SK-N-SH (cell line): Measurements from ENCODE around the gene TERF2IP. TPM values are rescaled to one million over a fixed set of nuclear protein-coding genes. Genes with fewer than 3 reads are reported as not detected.

ENCODE experiments used
- CTCF ChIA-PET: fragments of 300-600, 350-600 bp; formaldehyde crosslinking; extraction: SDS; loops from one replicate; lab custom pipeline; 2021; lab: Yijun Ruan, JAX
- POLR2A ChIA-PET: fragments of 350-600 bp; sonication (Branson Sonifier 250); formaldehyde crosslinking; extraction: SDS; loops from one replicate; lab custom pipeline; 2020; ENCODE audit warnings: antibody characterized with exemption, inconsistent platforms; lab: Yijun Ruan, JAX
- DNase-seq: peaks from one replicate; pipeline ENCODE4 v3.0.0; 2012
- H2AFZ ChIP-seq: fragments of 200-600 bp; sonication (generic); 2 replicates; pipeline ENCODE4 v1.8.1; 2016; ENCODE audit warnings: antibody characterized with exemption, mild to moderate bottlenecking, low read depth
- H3F3A ChIP-seq: fragments of 200-600 bp; sonication (generic); replicated peaks from 2 replicates; pipeline ENCODE3; 2016; ENCODE audit warnings: antibody characterized with exemption, mild to moderate bottlenecking; ENCODE audit not compliant: insufficient read depth
- H3K27ac ChIP-seq, 2 experiments: fragments of 200-500 bp in 1 of 2; fragments of 200-600 bp in 1 of 2; sonication (Bioruptor generic) in 1 of 2; sonication (generic), shearing (Covaris generic) in 1 of 2; 2 replicates each; pipeline versions ENCODE4 v1.5.1 to v1.6.1; 2014 to 2016; ENCODE audit warnings: low read depth in 2 of 2, inconsistent platforms in 1 of 2, low read length in 1 of 2, mild to moderate bottlenecking in 1 of 2, mixed read lengths in 1 of 2
- H3K27me3 ChIP-seq: fragments of 200-600 bp; sonication (generic), shearing (Covaris generic); 2 replicates; pipeline ENCODE4 v1.6.1; 2016; ENCODE audit warnings: mixed run types; ENCODE audit not compliant: insufficient read depth
- H3K36me3 ChIP-seq, 2 experiments: fragments of 200-500 bp in 1 of 2; fragments of 200-600 bp in 1 of 2; sonication (Bioruptor generic) in 1 of 2; sonication (generic) in 1 of 2; replicated peaks in 1 of 2; 2 replicates each; pipeline versions ENCODE3 to v1.5.1; 2014 to 2016; ENCODE audit warnings: low read length in 1 of 2, mild to moderate bottlenecking in 1 of 2; ENCODE audit not compliant: insufficient read depth in 2 of 2, control insufficient read depth in 1 of 2
- H3K4me1 ChIP-seq, 2 experiments: fragments of 200-500 bp in 1 of 2; fragments of 200-600 bp in 1 of 2; sonication (Bioruptor generic) in 1 of 2; sonication (generic), shearing (Covaris generic) in 1 of 2; 2 replicates each; pipeline versions ENCODE4 v1.5.1 to v1.6.1; 2014 to 2016; ENCODE audit warnings: low read depth in 1 of 2, low read length in 1 of 2, mixed run types in 1 of 2; ENCODE audit not compliant: insufficient read depth in 2 of 2, control insufficient read depth in 1 of 2
- H3K4me2 ChIP-seq: fragments of 200-600 bp; sonication (generic), shearing (Covaris generic); 2 replicates; pipeline ENCODE4 v1.6.1; 2017; ENCODE audit warnings: mixed run types
- H3K4me3 ChIP-seq, 2 experiments: fragments of 200-500 bp in 1 of 2; fragments of 200-600 bp in 1 of 2; sonication (Bioruptor generic) in 1 of 2; sonication (generic), shearing (Covaris generic) in 1 of 2; 2 replicates each; pipeline versions ENCODE4 v1.5.1 to v1.8.1; 2014 to 2016; ENCODE audit warnings: low read depth in 2 of 2, inconsistent platforms in 1 of 2, low read length in 1 of 2, mild to moderate bottlenecking in 1 of 2, mixed read lengths in 1 of 2, moderate library complexity in 1 of 2
- H3K79me2 ChIP-seq: fragments of 200-600 bp; sonication (generic); 2 replicates; pipeline ENCODE4 v1.8.1; 2017; ENCODE audit warnings: mild to moderate bottlenecking; ENCODE audit not compliant: insufficient read depth
- H3K9ac ChIP-seq: fragments of 200-600 bp; sonication (generic); 2 replicates; pipeline ENCODE4 v1.6.1; 2017; ENCODE audit warnings: mixed run types
- H3K9me2 ChIP-seq: fragments of 200-600 bp; sonication (generic); 2 replicates; pipeline ENCODE4 v1.6.1; 2017; ENCODE audit warnings: mixed run types
- H3K9me3 ChIP-seq: fragments of 200-600 bp; sonication (generic); 2 replicates; pipeline ENCODE4 v1.6.1; 2017; ENCODE audit warnings: mixed run types, mild to moderate bottlenecking, moderate library complexity
- H4K20me1 ChIP-seq: fragments of 200-600 bp; sonication (generic); 2 replicates; pipeline ENCODE4 v1.6.1; 2017; ENCODE audit warnings: mild to moderate bottlenecking, mixed run types; ENCODE audit not compliant: insufficient read depth
- CHD2 ChIP-seq: fragments of 150-350 bp; IDR thresholded peaks from 2 replicates; pipeline ENCODE4 v1.6.1; 2018; ENCODE audit warnings: low read length; ENCODE audit not compliant: partially characterized antibody
- ELF1 ChIP-seq: IDR thresholded peaks from 2 replicates; pipeline ENCODE4 v1.4.0; 2012
- EZH2phosphoT487 ChIP-seq: fragments of 200-600 bp; sonication (generic); IDR thresholded peaks from 2 replicates; pipeline ENCODE4 v1.6.1; 2017; ENCODE audit warnings: low read depth, mixed run types, mild to moderate bottlenecking, antibody characterized with exemption, moderate library complexity, borderline replicate concordance
- FOSL2 ChIP-seq: IDR thresholded peaks from 2 replicates; pipeline ENCODE4 v1.4.0; 2012; ENCODE audit warnings: low read depth, mild to moderate bottlenecking, moderate library complexity, borderline replicate concordance
- FOXJ3 ChIP-seq: sonication (generic); formaldehyde crosslinking; IDR thresholded peaks from 2 replicates; pipeline ENCODE4 v1.5.1; 2020; ENCODE audit warnings: mild to moderate bottlenecking, missing genetic modification reagents
- GABPA ChIP-seq: IDR thresholded peaks from 2 replicates; pipeline ENCODE4 v1.4.0; 2012; ENCODE audit warnings: low read depth, mild to moderate bottlenecking
- MEF2A ChIP-seq: IDR thresholded peaks from 2 replicates; pipeline ENCODE4 v1.4.0; 2012; ENCODE audit warnings: low read depth, borderline replicate concordance
- MXI1 ChIP-seq: IDR thresholded peaks from 2 replicates; pipeline ENCODE4 v1.6.1; 2012; ENCODE audit warnings: mild to moderate bottlenecking, low read depth, low read length, improper control_type of control experiment
- NRF1 ChIP-seq: IDR thresholded peaks from 2 replicates; pipeline ENCODE4 v1.6.1; 2012; ENCODE audit warnings: low read depth, mild to moderate bottlenecking, low read length
- RAD21 ChIP-seq: IDR thresholded peaks from 2 replicates; pipeline ENCODE4 v1.6.1; 2012; ENCODE audit warnings: mild to moderate bottlenecking, low read length
- RCOR1 ChIP-seq: fragments of 150-350 bp; IDR thresholded peaks from 2 replicates; pipeline ENCODE4 v1.6.1; 2017; ENCODE audit warnings: antibody characterized with exemption, low read length
- REST ChIP-seq: IDR thresholded peaks from 2 replicates; pipeline ENCODE4 v1.6.1; 2012; ENCODE audit warnings: mild to moderate bottlenecking, low read depth, low read length, moderate library complexity
- RFX5 ChIP-seq: IDR thresholded peaks from 2 replicates; pipeline ENCODE4 v1.6.1; 2012; ENCODE audit warnings: mild to moderate bottlenecking, improper control_type of control experiment, low read length
- RXRA ChIP-seq: IDR thresholded peaks from 2 replicates; pipeline ENCODE4 v1.4.0; 2012; ENCODE audit warnings: low read depth, mild to moderate bottlenecking, borderline replicate concordance
- TAF1 ChIP-seq: IDR thresholded peaks from 2 replicates; pipeline ENCODE4 v1.6.1; 2012; ENCODE audit warnings: low read depth, mild to moderate bottlenecking, low read length, moderate library complexity, borderline replicate concordance
- YY1 ChIP-seq: IDR thresholded peaks from 2 replicates; pipeline ENCODE4 v1.4.0; 2012; ENCODE audit warnings: low read depth, mild to moderate bottlenecking
- WGBS: methylation state at CpG from one replicate; pipeline ENCODE4 v1.1.6; 2017; ENCODE audit warnings: low lambda C conversion rate; 5-methylcytosine and 5-hydroxymethylcytosine counted together
- polyA plus RNA-seq, 3 experiments: library from polyadenylated mRNA; depleted of rRNA; stranded (reverse); fragments of >200 nt; gene quantifications; 2 replicates each; pipeline ENCODE4 v1.2.3, GENCODE V29; 2012

The TERF2IP gene
- polyA plus RNA-seq, 1 of the 3 experiments (the other 2 are of a cell fraction): 32.0 TPM

GRCh38 chr16:75660726-75661302, 13.2 kb downstream of the TERF2IP start:
- H2AFZ ChIP-seq: no peak overlapping the region
- H3K4me1 ChIP-seq: no peaks in the 10 kb centered on the region
- H3K27ac ChIP-seq: no peak overlapping the region
- no peaks in the 10 kb centered on the region for H4K20me1 ChIP-seq
- POLR2A ChIA-PET: no interaction called here
- H3K36me3 ChIP-seq: peaks cover 31 to 36% of the 10 kb centered on the region in 2 experiments
- CTCF ChIA-PET: no interaction called here
- H3K27me3 ChIP-seq: no peaks in the 10 kb centered on the region
- peaks cover 4% of the 10 kb centered on the region for H3F3A ChIP-seq
- no peak overlapping the region for H3K9ac ChIP-seq
- no peaks in the 10 kb centered on the region for H3K9me3 ChIP-seq
- WGBS: 94% methylated on average over 3 of the region's 4 CpGs
- no peak for DNase-seq
- TF ChIP-seq ELF1: no peak
- no peak for TF ChIP-seq CHD2
- TF ChIP-seq MXI1: no peak
- no peak for TF ChIP-seq FOXJ3 (CRISPR knock-in tag)
- no peak for TF ChIP-seq FOSL2
- no peak for TF ChIP-seq NRF1
- TF ChIP-seq RXRA: no peak
- TF ChIP-seq RFX5: no peak
- no peak for TF ChIP-seq MEF2A
- H3K79me2 ChIP-seq: no peaks in the 10 kb centered on the region; the same call in none of the 2 replicates
- H3K4me3 ChIP-seq: no peak overlapping the region
- no peaks in the 10 kb centered on the region for H3K9me2 ChIP-seq
- no peak overlapping the region for H3K4me2 ChIP-seq

- ChIA-PET POLR2A (no interaction called here), CTCF (no interaction called here)
- no peaks in the 10 kb centered on the region for H3K9me3 ChIP-seq
- no peak overlapping the region for H3K4me3 ChIP-seq
- no peaks in the 10 kb centered on the region for H3K79me2 ChIP-seq
- H2AFZ ChIP-seq: no peak overlapping the region
- H3K36me3 ChIP-seq: no peaks in the 10 kb centered on the region
- no peaks in the 10 kb centered on the region for H3K27me3 ChIP-seq
- H3K9ac ChIP-seq: no peak overlapping the region
- H3K27ac ChIP-seq: no peak overlapping the region
- no peaks in the 10 kb centered on the region for H3K9me2 ChIP-seq
- no peak for DNase-seq
- TF ChIP-seq GABPA (no peak), NRF1 (no peak), RXRA (no peak), RAD21 (no peak), REST (no peak), RFX5 (no peak), EZH2phosphoT487 (no peak), YY1 (no peak), TAF1 (no peak), RCOR1 (no peak)
- H4K20me1 ChIP-seq: no peaks in the 10 kb centered on the region
- H3K4me2 ChIP-seq: no peak overlapping the region
- no peaks in the 10 kb centered on the region for H3F3A ChIP-seq
- no peaks in the 10 kb centered on the region for H3K4me1 ChIP-seq
Measured at GRCh38 chr16:75667503-75667902, 19.9 kb downstream of the TERF2IP start.
